Stimulated activated CD8-positive, alpha-beta memory T cell treated with anti-CD3 and anti-CD28 coated beads, Interleukin-2, amount 100 ng/mL, for 1 hour (primary cell): Measurements from ENCODE around the gene DAGLA.
"Not testable (repeated sequence)": the region's sequence is repeated elsewhere in the genome, so short reads cannot be mapped to it uniquely, and the experiment has no call there.

Experiments
- DNase-seq, 2 donors: peaks; one replicate each; pipeline ENCODE4 v3.0.0-alpha.2; 2020; ENCODE audit warnings: low read depth in 2 of 2

Gene DAGLA, protein sequence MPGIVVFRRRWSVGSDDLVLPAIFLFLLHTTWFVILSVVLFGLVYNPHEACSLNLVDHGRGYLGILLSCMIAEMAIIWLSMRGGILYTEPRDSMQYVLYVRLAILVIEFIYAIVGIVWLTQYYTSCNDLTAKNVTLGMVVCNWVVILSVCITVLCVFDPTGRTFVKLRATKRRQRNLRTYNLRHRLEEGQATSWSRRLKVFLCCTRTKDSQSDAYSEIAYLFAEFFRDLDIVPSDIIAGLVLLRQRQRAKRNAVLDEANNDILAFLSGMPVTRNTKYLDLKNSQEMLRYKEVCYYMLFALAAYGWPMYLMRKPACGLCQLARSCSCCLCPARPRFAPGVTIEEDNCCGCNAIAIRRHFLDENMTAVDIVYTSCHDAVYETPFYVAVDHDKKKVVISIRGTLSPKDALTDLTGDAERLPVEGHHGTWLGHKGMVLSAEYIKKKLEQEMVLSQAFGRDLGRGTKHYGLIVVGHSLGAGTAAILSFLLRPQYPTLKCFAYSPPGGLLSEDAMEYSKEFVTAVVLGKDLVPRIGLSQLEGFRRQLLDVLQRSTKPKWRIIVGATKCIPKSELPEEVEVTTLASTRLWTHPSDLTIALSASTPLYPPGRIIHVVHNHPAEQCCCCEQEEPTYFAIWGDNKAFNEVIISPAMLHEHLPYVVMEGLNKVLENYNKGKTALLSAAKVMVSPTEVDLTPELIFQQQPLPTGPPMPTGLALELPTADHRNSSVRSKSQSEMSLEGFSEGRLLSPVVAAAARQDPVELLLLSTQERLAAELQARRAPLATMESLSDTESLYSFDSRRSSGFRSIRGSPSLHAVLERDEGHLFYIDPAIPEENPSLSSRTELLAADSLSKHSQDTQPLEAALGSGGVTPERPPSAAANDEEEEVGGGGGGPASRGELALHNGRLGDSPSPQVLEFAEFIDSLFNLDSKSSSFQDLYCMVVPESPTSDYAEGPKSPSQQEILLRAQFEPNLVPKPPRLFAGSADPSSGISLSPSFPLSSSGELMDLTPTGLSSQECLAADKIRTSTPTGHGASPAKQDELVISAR

GRCh38 chr11:61679893-61680621 lies at the start of gene DAGLA:
DAGLA (plus strand) TSS chr11:61680391; CDS start chr11:61720156, 39,765 bp downstream.
- peak; percentile 62 to 70 for DNase-seq

DNA sequence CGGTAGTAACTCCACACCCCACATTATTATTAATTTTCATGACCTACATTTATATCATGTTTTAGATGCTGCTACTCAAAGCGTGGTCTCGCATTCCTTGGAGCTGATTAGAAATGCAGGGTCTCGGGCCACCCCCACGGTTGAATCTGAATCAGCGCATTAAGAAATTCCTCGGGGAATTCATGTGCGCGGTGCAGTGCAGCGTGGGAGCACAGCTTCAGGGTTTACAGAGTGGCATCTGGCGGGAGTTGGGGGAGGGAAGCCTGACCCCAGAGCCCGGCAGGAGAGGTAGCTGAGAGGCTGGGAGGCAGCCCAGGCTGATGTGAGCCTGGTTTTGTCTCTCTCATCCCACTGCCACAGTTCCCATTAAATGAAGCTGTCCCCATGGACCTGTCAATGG lies 48.1 kb upstream of the DAGLA start:
- DNase-seq, result no peak

GRCh38 chr11:61635304-61635703 lies 44.9 kb upstream of the DAGLA start:
- no peak for DNase-seq

- no peak for DNase-seq
Measured at GRCh38 chr11:61635787-61636186, 44.4 kb upstream of the DAGLA start.

GRCh38 chr11:61636676-61637075 lies 43.5 kb upstream of the DAGLA start:
- DNase-seq, result no peak

DNA sequence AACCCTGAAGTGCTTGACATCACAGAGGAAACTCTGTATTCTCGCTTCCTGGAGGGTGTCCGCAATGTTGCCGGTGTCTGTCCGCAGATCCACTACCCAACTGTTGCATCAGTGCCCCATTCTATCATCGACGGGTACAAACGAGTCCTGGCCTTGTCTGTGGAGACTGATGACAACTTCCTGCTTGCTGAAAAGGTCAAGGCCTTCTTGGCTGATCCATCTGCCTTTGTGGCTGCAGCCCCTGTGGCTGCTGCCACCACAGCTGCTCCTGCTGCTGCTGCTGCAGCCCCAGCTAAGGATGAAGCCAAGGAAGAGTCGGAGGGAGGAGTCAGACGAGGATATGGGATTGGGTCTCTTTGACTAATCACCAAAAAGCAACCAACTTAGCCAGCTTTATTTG lies 42.9 kb upstream of the DAGLA start:
- DNase-seq, result no peak

GRCh38 chr11:61639816-61640443 lies 40.3 kb upstream of the DAGLA start:
- DNase-seq, result no peak

GRCh38 chr11:61642162-61642561 lies 38.0 kb upstream of the DAGLA start:
- no peak for DNase-seq

DNA sequence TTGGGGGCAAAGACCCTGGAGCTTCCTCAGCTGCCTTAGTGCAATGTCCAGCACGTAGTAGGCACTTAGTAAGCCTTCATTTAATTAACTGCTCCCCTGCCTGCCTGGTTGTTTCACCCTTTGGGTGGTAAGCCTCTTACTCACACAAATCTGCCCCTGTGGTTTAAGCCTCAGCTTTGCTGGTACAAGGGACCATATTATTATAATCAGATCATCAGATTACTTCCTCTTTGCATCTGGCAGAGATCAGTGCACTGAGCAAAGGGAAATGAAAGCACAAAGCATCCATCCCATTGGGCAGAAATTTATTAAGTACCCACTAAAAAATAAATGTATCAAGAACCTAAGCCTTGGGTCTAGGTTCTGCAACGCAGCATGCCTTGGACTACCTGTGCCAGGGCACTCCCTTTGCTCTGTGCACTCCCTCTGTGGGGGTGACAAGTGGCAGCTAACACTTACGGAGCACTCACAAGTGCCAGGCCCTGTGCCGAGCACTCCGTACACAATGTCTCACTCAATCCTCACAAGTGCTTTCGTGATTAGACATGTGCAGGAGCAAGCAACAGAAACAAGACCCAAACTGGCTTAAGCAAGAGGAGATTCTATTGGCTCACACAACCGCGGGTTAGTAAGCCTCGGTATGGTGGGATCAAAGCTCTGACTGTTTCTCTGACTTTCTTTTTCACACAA lies 34.9 kb upstream of the DAGLA start:
- DNase-seq, result no peak

GRCh38 chr11:61647529-61647928 lies 32.7 kb upstream of the DAGLA start:
- no peak for DNase-seq

- no peak for DNase-seq
Measured at GRCh38 chr11:61650781-61651571, 29.2 kb upstream of the DAGLA start.

DNA sequence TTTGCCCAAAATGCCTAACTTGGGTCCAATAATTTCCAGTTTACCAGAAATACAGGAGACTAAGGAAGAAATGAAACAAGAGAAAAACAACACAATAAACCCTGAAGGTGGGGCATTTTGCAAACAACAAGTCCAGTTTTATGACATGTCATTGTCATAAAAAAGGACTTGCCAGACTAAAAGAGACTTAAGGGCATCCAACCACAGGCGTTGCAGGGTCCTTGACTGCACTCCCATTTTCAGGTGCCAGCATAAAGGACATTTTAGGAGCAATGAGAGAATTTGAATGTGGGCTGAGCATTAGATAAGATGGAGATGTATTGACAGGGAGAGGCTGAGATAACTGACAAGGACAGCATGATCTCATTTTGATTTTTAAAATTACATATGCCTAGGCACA lies 28.1 kb upstream of the DAGLA start:
- DNase-seq, result no peak

DNA sequence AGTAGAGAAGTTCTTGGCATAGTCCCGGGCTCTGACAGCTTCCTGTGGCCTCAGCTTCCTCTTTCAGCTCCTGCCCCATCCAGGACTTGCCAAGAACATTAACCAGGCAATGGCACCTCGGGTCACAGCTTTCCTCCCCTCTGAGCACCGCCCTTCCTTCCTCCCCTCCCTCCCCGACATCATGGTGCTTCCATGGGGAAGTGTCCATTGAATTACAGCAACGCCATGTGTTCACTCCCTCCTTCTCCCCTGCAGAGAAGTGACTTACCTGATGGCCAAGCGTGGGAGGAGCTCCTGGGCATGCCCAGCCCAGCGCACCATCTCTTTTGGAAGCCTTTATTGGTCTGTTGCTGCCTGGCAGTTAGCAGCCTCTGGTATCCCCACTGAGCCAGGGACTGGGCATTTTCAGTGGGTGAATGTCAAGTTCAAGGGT lies 25.8 kb upstream of the DAGLA start:
- DNase-seq, result no peak

- DNase-seq, result not testable (repeated sequence)
Measured at GRCh38 chr11:61655266-61656159, 24.7 kb upstream of the DAGLA start.

DNA sequence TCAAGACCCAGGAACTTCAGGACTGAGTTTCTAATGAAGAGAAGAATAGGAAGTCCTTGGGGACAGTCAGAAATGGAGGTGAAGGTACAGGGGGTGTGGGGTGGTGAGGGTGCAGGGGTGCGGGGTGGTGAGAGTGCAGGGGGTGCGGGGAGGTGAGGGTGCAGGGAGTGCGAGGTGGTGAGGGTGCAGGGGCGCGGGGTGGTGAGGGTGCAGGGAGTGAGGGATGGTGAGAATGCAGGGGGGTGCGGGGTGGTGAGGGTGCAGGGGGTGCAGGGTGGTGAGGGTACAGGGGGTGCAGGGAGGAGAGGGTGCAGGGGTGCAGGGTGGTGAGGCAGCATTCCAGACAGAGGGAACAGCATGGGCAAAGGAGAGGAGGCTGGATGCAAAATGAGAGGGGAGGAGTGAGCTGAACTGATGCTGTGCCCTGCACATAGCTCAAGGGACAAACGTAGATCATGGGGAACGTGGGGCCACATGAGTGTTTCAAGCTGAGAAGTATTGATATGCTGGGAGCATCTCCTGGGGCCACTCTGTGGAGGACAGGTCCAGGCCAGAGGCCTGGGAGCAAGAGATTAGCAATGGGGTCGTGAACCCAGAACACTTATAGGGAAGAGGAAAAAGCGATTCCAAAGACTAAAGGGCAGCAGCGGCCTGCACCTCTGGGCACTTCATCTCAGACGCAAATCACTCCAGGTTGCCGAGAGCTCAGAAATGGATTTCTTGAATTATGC lies 23.7 kb upstream of the DAGLA start:
- DNase-seq, result no peak

- DNase-seq, result no peak
Measured at GRCh38 chr11:61657566-61658290, 22.5 kb upstream of the DAGLA start.

DNA sequence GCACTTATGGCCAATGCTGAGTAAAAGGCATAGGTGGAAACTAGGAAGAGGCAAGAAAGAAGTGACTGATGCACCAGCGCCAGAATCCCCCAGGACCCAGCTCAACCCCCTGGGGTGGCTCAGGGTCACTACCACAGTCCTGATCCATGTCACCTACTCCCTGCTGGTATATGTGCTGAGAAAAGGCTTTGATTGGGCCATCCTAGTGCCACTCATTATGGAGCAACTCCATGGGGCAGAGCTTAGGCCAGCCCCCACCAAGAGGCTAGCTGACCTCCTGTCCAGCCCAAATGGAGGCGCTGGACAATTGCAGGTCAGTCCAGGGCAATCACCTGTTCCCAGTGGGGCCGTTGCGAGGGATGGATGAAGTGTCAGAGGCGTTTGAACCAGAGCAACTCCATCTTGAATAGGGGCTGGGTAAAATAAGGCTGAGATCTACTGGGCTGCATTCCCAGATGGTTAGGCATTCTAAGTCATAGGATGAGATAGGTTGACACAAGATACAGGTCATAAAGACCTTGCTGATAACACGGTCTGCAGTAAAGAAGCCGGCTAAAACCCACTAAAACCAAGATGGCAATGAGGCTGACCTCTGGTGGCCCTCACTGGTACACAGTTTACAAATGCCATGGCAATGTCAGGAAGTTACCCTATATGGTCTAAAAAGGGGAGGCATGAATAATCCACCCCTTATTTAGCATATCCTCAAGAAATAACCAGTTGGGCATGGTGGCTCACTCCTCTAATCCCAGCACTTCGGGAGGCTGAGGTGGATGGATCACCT lies 20.6 kb upstream of the DAGLA start:
- DNase-seq, result no peak
